GM12878 (cell line): ENCODE measurements around the gene GALNT12. TPM values are rescaled to one million over a fixed set of nuclear protein-coding genes. Genes with fewer than 3 reads are reported as not detected.

Experiments used
- ASH2L ChIP-seq: fragments of 300-600, 200-600 bp; sonication (generic); IDR thresholded peaks from 2 replicates; pipeline ENCODE4 v1.6.1; 2017; ENCODE audit warnings: low read depth, mild to moderate bottlenecking, borderline replicate concordance
- CBFB ChIP-seq: IDR thresholded peaks from 2 replicates; pipeline ENCODE4 v1.6.1; 2016; ENCODE audit warnings: antibody characterized with exemption, low read depth
- CBX3 ChIP-seq: fragments of 200-600 bp; sonication (generic); IDR thresholded peaks from 2 replicates; pipeline ENCODE4 v1.6.1; 2016; ENCODE audit warnings: low read depth, borderline replicate concordance
- FOXK2 ChIP-seq: fragments of 450-650 bp; IDR thresholded peaks from 2 replicates; pipeline ENCODE4 v1.6.1; 2017; ENCODE audit warnings: mild to moderate bottlenecking, moderate library complexity
- FOXM1 ChIP-seq: IDR thresholded peaks from 2 replicates; pipeline ENCODE4 v1.6.1; 2012; ENCODE audit warnings: low read depth, mild to moderate bottlenecking, inconsistent platforms, low read length, moderate library complexity
- GABPA ChIP-seq: IDR thresholded peaks from 2 replicates; pipeline ENCODE4 v1.6.1; 2014; ENCODE audit warnings: antibody characterized with exemption, low read depth, mild to moderate bottlenecking, inconsistent platforms
- JUNB ChIP-seq: IDR thresholded peaks from 2 replicates; pipeline ENCODE4 v1.6.1; 2016; ENCODE audit warnings: antibody characterized with exemption, mild to moderate bottlenecking
- NR2F1 ChIP-seq: fragments of 450-650 bp; conservative IDR thresholded peaks from 2 replicates; pipeline ENCODE4 v1.6.1; 2017; ENCODE audit warnings: mild to moderate bottlenecking
- POLR2AphosphoS5 ChIP-seq: IDR thresholded peaks from 2 replicates; pipeline ENCODE4 v1.6.1; 2011; ENCODE audit warnings: mild to moderate bottlenecking, low read length, inconsistent platforms
- SREBF1 ChIP-seq: IDR thresholded peaks from 2 replicates; pipeline ENCODE4 v1.6.1; 2012; ENCODE audit warnings: mild to moderate bottlenecking, low read length
- TAF1 ChIP-seq: IDR thresholded peaks from 2 replicates; pipeline ENCODE4 v1.6.1; 2011; ENCODE audit warnings: mild to moderate bottlenecking, low read depth, low read length, borderline replicate concordance
- ZNF24 ChIP-seq: fragments of 450-650 bp; IDR thresholded peaks from 2 replicates; pipeline ENCODE4 v1.6.1; 2017; ENCODE audit warnings: antibody characterized with exemption, mild to moderate bottlenecking
- ZSCAN29 ChIP-seq: fragments of 450-650 bp; IDR thresholded peaks from 2 replicates; pipeline ENCODE4 v1.6.1; 2017; ENCODE audit warnings: mild to moderate bottlenecking, moderate library complexity
- polyA plus RNA-seq, 11 experiments: library from polyadenylated mRNA; depleted of rRNA in 4 of 11; unstranded in 6 of 11; stranded (reverse) in 5 of 11; fragments of >200 nt; fragmentation: Nextera tagmentation in 4 of 11; fragmentation: Illumina TruSeq in 1 of 11; extraction: Ambion mirVana in 4 of 11; extraction: Trizol in 1 of 11; gene quantifications; 1 replicate in 1 of 11; 2 replicates in 10 of 11; pipeline versions ENCODE4 v1.2.1 to v1.2.3, GENCODE V29; 2011 to 2016; ENCODE audit warnings: inconsistent platforms in 2 of 11, missing spikeins in 2 of 11, low read depth in 1 of 11
- total RNA-seq, 4 experiments: library from RNA; depleted of rRNA in 3 of 4; stranded (reverse); fragments of >200 nt in 3 of 4; fragmentation: Illumina TruSeq in 1 of 4; extraction: Trizol in 1 of 4; gene quantifications; 2 replicates each; pipeline versions ENCODE4 v1.2.1 to v1.2.3, GENCODE V29; 2013 to 2021
- TF ChIP-seq, protein P1 (sequence below): IDR thresholded peaks from 2 replicates; pipeline ENCODE4 v1.6.1; 2012; ENCODE audit warnings: mild to moderate bottlenecking, low read depth, low read length

The GALNT12 gene
- total and polyA plus RNA-seq, 10 of the 15 experiments (the other 5 are each of a cell fraction or from before 2014, with no cell fraction given) = 0.13 to 5.3 (median 3.2) TPM

DNA sequence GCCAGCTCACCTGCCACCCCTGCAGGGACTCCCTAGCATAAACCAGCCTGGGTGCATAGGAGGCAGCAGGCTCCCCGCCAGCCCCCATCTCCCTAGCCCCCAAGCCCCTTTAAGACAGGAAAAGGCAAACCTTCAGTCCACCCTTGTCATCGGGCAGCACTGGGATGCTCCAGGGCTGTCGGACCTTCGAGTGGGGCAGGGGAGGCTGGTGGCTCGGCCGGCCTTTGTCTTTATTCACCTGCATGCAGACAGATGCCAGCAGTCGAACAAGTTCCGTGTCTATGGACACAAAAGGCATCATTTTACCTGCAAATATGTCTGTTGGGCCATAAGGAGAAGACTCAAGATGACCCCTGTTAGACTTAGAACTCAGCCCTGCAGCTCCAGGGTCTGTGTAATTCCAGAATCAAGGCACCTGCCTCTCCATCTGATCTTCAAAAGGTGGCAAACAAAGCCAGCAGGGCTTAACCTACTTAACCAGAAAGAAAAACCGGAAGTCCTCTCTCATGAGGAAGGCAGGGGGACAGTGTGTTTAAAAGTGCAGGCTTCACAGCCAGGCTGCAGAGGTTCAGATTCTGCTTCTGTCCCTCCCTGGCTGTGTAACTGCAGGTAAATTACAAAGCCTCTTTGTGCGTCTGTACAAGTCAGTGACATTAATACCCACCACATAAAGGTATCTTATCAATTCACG is 27.3 kb upstream of the GALNT12 start (continued):
- TF ChIP-seq, protein P1, sequence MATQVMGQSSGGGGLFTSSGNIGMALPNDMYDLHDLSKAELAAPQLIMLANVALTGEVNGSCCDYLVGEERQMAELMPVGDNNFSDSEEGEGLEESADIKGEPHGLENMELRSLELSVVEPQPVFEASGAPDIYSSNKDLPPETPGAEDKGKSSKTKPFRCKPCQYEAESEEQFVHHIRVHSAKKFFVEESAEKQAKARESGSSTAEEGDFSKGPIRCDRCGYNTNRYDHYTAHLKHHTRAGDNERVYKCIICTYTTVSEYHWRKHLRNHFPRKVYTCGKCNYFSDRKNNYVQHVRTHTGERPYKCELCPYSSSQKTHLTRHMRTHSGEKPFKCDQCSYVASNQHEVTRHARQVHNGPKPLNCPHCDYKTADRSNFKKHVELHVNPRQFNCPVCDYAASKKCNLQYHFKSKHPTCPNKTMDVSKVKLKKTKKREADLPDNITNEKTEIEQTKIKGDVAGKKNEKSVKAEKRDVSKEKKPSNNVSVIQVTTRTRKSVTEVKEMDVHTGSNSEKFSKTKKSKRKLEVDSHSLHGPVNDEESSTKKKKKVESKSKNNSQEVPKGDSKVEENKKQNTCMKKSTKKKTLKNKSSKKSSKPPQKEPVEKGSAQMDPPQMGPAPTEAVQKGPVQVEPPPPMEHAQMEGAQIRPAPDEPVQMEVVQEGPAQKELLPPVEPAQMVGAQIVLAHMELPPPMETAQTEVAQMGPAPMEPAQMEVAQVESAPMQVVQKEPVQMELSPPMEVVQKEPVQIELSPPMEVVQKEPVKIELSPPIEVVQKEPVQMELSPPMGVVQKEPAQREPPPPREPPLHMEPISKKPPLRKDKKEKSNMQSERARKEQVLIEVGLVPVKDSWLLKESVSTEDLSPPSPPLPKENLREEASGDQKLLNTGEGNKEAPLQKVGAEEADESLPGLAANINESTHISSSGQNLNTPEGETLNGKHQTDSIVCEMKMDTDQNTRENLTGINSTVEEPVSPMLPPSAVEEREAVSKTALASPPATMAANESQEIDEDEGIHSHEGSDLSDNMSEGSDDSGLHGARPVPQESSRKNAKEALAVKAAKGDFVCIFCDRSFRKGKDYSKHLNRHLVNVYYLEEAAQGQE = no peak
- no peak for TF ChIP-seq NR2F1
- TF ChIP-seq FOXK2 = no peak
- no peak for TF ChIP-seq JUNB
- TF ChIP-seq CBX3 = no peak
- no peak for TF ChIP-seq ZNF24
- no peak for TF ChIP-seq TAF1
- TF ChIP-seq CBFB = no peak
- TF ChIP-seq ZSCAN29 = no peak
- TF ChIP-seq ASH2L = no peak
- no peak for TF ChIP-seq FOXM1
- no peak for TF ChIP-seq POLR2AphosphoS5
- no peak for TF ChIP-seq SREBF1
- TF ChIP-seq GABPA = no peak
